A673 (cell line): Measurements from ENCODE around the gene PIGL. TPM values are rescaled to one million over a fixed set of nuclear protein-coding genes. Genes with fewer than 3 reads are reported as not detected.
"Not testable (repeated sequence)": the region's sequence is repeated elsewhere in the genome, so short reads cannot be mapped to it uniquely, and the experiment has no call there.

Source experiments
- BruUV-seq: library from RNA; stranded (reverse); fragments of 400-500 nt; replicated peaks from 2 replicates; lab custom pipeline; 2021; lab: Mats Ljungman, UMichigan
- CTCF ChIA-PET: fragments of 300-600 bp; sonication (Branson Sonifier 250); formaldehyde crosslinking; loops from one replicate; lab custom pipeline; 2022; ENCODE audit warnings: antibody characterized with exemption; lab: Charles Lee
- POLR2A ChIA-PET: fragments of 300-600 bp; sonication (Branson Sonifier 250); formaldehyde crosslinking; loops from one replicate; lab custom pipeline; 2022; ENCODE audit warnings: antibody characterized with exemption; ENCODE audit not compliant: low non-redundant PET; lab: Charles Lee
- DNase-seq: peaks from one replicate; pipeline ENCODE4 v3.0.0-alpha.2; 2015; ENCODE audit warnings: low spot score
- H3K27ac ChIP-seq: fragments of 200-600 bp; sonication (generic); 2 replicates; pipeline ENCODE4 v1.5.1; 2016; ENCODE audit warnings: mixed run types, low read depth, mild to moderate bottlenecking, mixed read lengths, antibody characterized with exemption, low read length; ENCODE audit not compliant: poor library complexity, severe bottlenecking
- H3K27me3 ChIP-seq: fragments of 200-600 bp; sonication (generic); replicated peaks from 2 replicates; pipeline ENCODE4 v1.6.1; 2017; ENCODE audit warnings: mixed run types, low read depth, mild to moderate bottlenecking, mixed read lengths, antibody characterized with exemption, low read length; ENCODE audit not compliant: insufficient read depth, poor library complexity
- H3K36me3 ChIP-seq: fragments of 200-600 bp; sonication (generic); 2 replicates; pipeline ENCODE4 v1.6.1; 2016; ENCODE audit warnings: mixed run types, mild to moderate bottlenecking, mixed read lengths, antibody characterized with exemption, low read length; ENCODE audit not compliant: insufficient read depth, poor library complexity, severe bottlenecking
- H3K4me1 ChIP-seq: fragments of 200-600 bp; sonication (generic); 2 replicates; pipeline ENCODE4 v1.6.1; 2017; ENCODE audit warnings: mixed run types, mild to moderate bottlenecking, mixed read lengths, antibody characterized with exemption, low read length; ENCODE audit not compliant: insufficient read depth, poor library complexity, severe bottlenecking
- H3K4me3 ChIP-seq: fragments of 200-600 bp; sonication (generic); 2 replicates; pipeline ENCODE4 v1.5.1; 2016; ENCODE audit warnings: low read depth, mixed run types, mild to moderate bottlenecking, mixed read lengths, low read length; ENCODE audit not compliant: poor library complexity, severe bottlenecking
- H3K9me3 ChIP-seq: fragments of 200-600 bp; sonication (generic); 2 replicates; pipeline ENCODE4 v1.6.1; 2016; ENCODE audit warnings: mixed run types, low read depth, mild to moderate bottlenecking, mixed read lengths, antibody characterized with exemption, low read length; ENCODE audit not compliant: poor library complexity, severe bottlenecking
- CTCF ChIP-seq: fragments of 300-800, 200-600 bp; sonication (generic); conservative IDR thresholded peaks from 2 replicates; pipeline ENCODE4 v1.5.1; 2017; ENCODE audit warnings: low read depth, mild to moderate bottlenecking, antibody characterized with exemption, low read length, moderate library complexity, mixed read lengths
- EZH2 ChIP-seq: fragments of 200-600 bp; sonication (generic); IDR thresholded peaks from 2 replicates; pipeline ENCODE4 v1.6.1; 2017; ENCODE audit warnings: borderline replicate concordance, low read depth, mild to moderate bottlenecking, mixed read lengths, antibody characterized with exemption, low read length; ENCODE audit not compliant: poor library complexity, severe bottlenecking
- intact Hi-C: fragments of 100-400 bp; cut with micrococcal nuclease; formaldehyde crosslinking; loops from one replicate; pipeline ENCODE4 v1.10.0; 2022; ENCODE audit not compliant: unreplicated experiment
- total RNA-seq: library from RNA; stranded (reverse); gene quantifications from 2 replicates; pipeline ENCODE4 v1.2.3, GENCODE V29; 2021

Gene PIGL
- total RNA-seq, 1 experiment from 2014 or later: 31.7 TPM

DNA sequence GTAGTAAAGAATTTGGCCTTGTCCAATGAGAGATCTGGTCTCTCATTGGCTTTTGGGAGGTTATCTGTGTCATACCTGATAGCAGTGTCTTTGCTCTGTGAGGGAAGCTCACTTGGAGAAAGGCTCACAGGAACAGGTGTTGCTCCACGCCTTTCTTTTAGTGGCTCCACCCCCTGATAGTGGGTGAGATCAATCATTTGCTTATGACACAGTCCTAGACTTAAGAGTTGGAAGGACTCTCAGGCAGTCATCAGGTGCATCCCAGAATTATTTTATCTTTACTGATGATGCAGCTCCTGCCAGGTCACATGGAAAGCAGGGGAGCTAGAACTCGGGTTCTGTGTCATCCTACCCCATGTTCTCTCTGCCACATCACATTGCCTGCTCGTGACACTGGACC lies 76.9 kb downstream of the PIGL start:
- Histone ChIP-seq H3K4me1 (no peaks in the 10 kb centered on the region), H3K9me3 (no peaks in the 10 kb centered on the region), H3K27me3 (no peaks in the 10 kb centered on the region), H3K4me3 (no peak overlapping the region), H3K27ac (no peak overlapping the region), H3K36me3 (no peaks in the 10 kb centered on the region)
- no peak for DNase-seq
- BruUV-seq: no TSS peak
- intact Hi-C loops: no loop called here
- CTCF ChIA-PET: no interaction called here
- POLR2A ChIA-PET: no interaction called here
- TF ChIP-seq EZH2 (no peak), CTCF (no peak)

DNA sequence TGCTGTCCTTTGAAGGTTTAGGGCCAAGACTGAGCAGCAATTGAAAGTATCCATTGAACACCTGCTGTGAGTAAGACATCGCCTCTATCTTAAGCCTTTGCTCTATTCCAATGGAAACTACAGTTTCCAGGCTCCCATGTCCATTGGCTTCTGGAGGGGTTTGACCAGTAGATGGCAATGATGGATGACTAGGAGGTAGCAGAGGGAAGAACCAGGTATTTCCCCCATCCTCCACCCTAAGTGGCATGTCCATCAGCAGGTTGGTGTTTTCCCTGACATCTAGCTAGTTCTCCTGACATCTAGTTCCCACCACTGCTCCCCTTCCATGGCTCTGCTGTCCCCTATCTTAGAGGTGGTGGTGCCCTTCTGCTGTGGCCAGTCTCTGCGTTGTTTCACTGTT lies 77.5 kb downstream of the PIGL start:
- TF ChIP-seq EZH2 (no peak), CTCF (no peak)
- BruUV-seq: no TSS peak
- H3K36me3 ChIP-seq: no peaks in the 10 kb centered on the region
- H3K9me3 ChIP-seq: no peaks in the 10 kb centered on the region
- intact Hi-C loops: no loop called here
- H3K27ac ChIP-seq: no peak overlapping the region
- H3K4me1 ChIP-seq: no peaks in the 10 kb centered on the region
- H3K27me3 ChIP-seq: no peaks in the 10 kb centered on the region
- CTCF ChIA-PET: no interaction called here
- no peak for DNase-seq
- no peak overlapping the region for H3K4me3 ChIP-seq
- POLR2A ChIA-PET: no interaction called here

DNA sequence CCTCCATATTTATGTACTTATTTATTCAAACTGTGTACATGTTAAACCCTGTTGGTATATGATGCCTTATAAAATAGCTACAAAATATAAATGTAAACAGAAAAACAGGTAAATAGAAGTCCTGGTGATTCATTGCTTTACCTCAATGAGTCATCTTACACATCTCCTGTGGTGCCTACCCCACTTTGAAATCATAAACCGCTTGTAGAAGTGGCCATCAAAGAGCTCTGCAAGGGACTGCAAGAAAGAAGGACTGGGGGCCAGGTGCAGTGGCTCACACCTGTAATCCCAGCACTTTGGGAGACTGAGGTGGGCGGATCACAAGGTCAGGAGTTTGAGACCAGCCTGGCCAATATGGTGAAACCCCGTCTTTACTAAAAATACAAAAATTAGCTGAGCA lies 79.1 kb downstream of the PIGL start:
- H3K27me3 ChIP-seq, H3K4me1 ChIP-seq, H3K9me3 ChIP-seq, POLR2A ChIA-PET, BruUV-seq, H3K27ac ChIP-seq, H3K4me3 ChIP-seq, H3K36me3 ChIP-seq, intact Hi-C loops, CTCF ChIA-PET, DNase-seq: not testable (repeated sequence)

GRCh38 chr17:16297367-16298139 lies 80.5 kb downstream of the PIGL start:
- Histone ChIP-seq H3K9me3 (no peaks in the 10 kb centered on the region), H3K4me3 (no peak overlapping the region), H3K36me3 (no peaks in the 10 kb centered on the region), H3K27me3 (no peaks in the 10 kb centered on the region), H3K4me1 (no peaks in the 10 kb centered on the region), H3K27ac (no peak overlapping the region)
- intact Hi-C loops: no loop called here
- DNase-seq: no peak
- POLR2A ChIA-PET: no interaction called here
- TF ChIP-seq CTCF (no peak), EZH2 (no peak)
- CTCF ChIA-PET: interaction anchor here (0.5 kb wide), 1 partner anchor 12 kb away, joined by 3 read pairs; no protein-coding TSS in a partner anchor
- BruUV-seq: no TSS peak
